Neutrophil (primary cell): ENCODE measurements around the gene CLCN3.
"Not testable (repeated sequence)": the region's sequence is repeated elsewhere in the genome, so short reads cannot be mapped to it uniquely, and the experiment has no call there.

ENCODE experiments used
- H3K27ac ChIP-seq: fragments of 200-600 bp; sonication (generic); 2 replicates; pipeline ENCODE4 v1.5.1; 2016; ENCODE audit warnings: mild to moderate bottlenecking, moderate library complexity
- H3K27me3 ChIP-seq: fragments of 200-600 bp; sonication (generic); 2 replicates; pipeline ENCODE4 v1.6.0; 2016; ENCODE audit warnings: mild to moderate bottlenecking
- H3K36me3 ChIP-seq: fragments of 200-600 bp; sonication (generic); 2 replicates; pipeline ENCODE4 v1.5.1; 2017
- H3K4me1 ChIP-seq, 2 experiments: fragments of 200-600 bp in 1 of 2; sonication (generic) in 1 of 2; 1 replicate in 1 of 2; 2 replicates in 1 of 2; pipeline versions ENCODE4 v1.5.1 to v1.6.1; 2013 to 2016; ENCODE audit warnings: low read depth in 1 of 2, low read length in 1 of 2, mild to moderate bottlenecking in 1 of 2, moderate library complexity in 1 of 2; ENCODE audit not compliant: control insufficient read depth in 1 of 2, insufficient read depth in 1 of 2
- H3K4me3 ChIP-seq, 2 experiments: fragments of 200-600 bp in 1 of 2; sonication (generic) in 1 of 2; 1 replicate in 1 of 2; 2 replicates in 1 of 2; pipeline ENCODE4 v1.5.1; 2013 to 2016; ENCODE audit warnings: low read depth in 1 of 2, low read length in 1 of 2, mild to moderate bottlenecking in 1 of 2, moderate library complexity in 1 of 2
- H3K9me3 ChIP-seq: fragments of 200-600 bp; sonication (generic); 2 replicates; pipeline ENCODE4 v1.5.1; 2016
- CTCF ChIP-seq: fragments of 200-600 bp; sonication (generic); IDR thresholded peaks from 2 replicates; pipeline ENCODE4 v1.5.1; 2016; ENCODE audit warnings: antibody characterized with exemption

CLCN3 gene

GRCh38 chr4:169770416-169770815 is 150.0 kb downstream of the CLCN3 start:
- H3K27ac ChIP-seq = no peak overlapping the region
- no peaks in the 10 kb centered on the region for H3K9me3 ChIP-seq
- H3K4me3 ChIP-seq = no peak overlapping the region
- H3K27me3 ChIP-seq = peaks cover 40% of the 10 kb centered on the region
- H3K4me1 ChIP-seq = no peaks in the 10 kb centered on the region
- no peak for TF ChIP-seq CTCF
- no peaks in the 10 kb centered on the region for H3K36me3 ChIP-seq

GRCh38 chr4:169771556-169772080 is 151.2 kb downstream of the CLCN3 start:
- H3K4me1 ChIP-seq, H3K4me3 ChIP-seq, H3K36me3 ChIP-seq, H3K9me3 ChIP-seq, H3K27ac ChIP-seq: not testable (repeated sequence)
- peaks cover 52% of the 10 kb centered on the region for H3K27me3 ChIP-seq
